ENCODE data around the gene TTLL13. TPM values are rescaled to one million over a fixed set of nuclear protein-coding genes. Genes with fewer than 3 reads are reported as not detected.

Gene TTLL13
- total RNA-seq, 4 donors from 2014 or later = 0.27 TPM; not detected in 3

DNA sequence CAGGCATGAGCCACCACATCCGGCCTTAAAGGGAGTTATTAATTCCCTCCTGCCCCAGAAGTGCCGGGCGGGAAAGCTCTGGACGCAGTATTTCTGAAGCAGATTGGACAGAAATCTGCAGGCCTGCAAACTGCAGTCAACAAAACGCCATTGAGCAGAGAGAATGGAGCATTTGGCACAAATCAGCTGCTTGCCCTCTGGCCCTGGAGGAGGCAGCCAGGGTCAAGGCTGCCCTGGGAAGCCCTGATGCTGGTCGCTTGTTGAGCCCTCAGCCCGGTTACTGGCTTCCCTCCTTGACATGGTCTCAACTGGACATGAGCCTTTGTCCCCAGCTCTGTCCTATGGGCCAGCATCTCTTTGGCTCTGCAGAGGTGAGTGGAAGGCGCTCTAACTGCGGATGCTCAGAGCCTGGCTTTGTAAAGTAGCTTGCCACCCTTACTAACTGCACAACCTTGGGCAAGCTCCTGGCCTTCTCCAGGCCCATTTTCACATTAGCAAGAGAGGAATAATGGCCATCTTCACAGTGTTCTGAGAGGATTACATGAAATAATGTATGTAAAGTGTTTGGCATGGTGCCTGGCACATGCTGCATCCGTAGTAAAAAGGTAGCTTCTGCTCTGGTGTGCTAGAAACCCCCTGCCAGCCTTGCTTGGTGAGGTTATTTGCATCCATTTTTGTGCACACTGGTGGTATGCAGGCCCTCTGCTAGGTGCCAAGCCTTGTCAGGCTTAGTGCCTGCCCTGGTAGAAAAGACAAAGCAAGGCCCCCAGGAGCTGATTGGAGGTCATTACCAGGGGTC is 44.1 kb upstream of the TTLL13 start:
- DNase-seq = no peak
- in situ Hi-C loops (cut with MboI; ENCODE audit: low pct_ligation_motif_present in 1 of 4, low pct_unique_long_range_greater_than_20kb in 1 of 4, low sequenced_read_pairs in 3 of 4) (no loop called here), intact Hi-C loops (cut with DNase I; ENCODE audit: low total_unique reads) (no loop called here)
- Histone ChIP-seq H3K36me3 (no peaks in the 10 kb centered on the region), H3K4me1 (peaks cover 18 to 41% (median 22%) of the 10 kb centered on the region in 4 donors), H3K27me3 (no peaks in the 10 kb centered on the region), H3K27ac (no peak overlapping the region), H3K9me3 (no peaks in the 10 kb centered on the region), H3K4me3 (no peak overlapping the region)
- 85% methylated on average over 9 of the region's 10 CpGs; no CpG with 5 or more reads in 1 of the 2 donors for WGBS, 2 donors (ENCODE audit: low coverage in 1 of 2)
- TF ChIP-seq EP300 (IDR thresholded peaks at IDR 0.05; ENCODE audit: low read depth) (no peak), POLR2AphosphoS5 (IDR thresholded peaks at IDR 0.05) (no peak)

GRCh38 chr15:90205886-90206285 is 43.5 kb upstream of the TTLL13 start:
- intact Hi-C loops (cut with DNase I; ENCODE audit: low total_unique reads) = no loop called here
- in situ Hi-C loops (cut with MboI; ENCODE audit: low pct_ligation_motif_present in 1 of 4, low pct_unique_long_range_greater_than_20kb in 1 of 4, low sequenced_read_pairs in 3 of 4) = no loop called here

DNA sequence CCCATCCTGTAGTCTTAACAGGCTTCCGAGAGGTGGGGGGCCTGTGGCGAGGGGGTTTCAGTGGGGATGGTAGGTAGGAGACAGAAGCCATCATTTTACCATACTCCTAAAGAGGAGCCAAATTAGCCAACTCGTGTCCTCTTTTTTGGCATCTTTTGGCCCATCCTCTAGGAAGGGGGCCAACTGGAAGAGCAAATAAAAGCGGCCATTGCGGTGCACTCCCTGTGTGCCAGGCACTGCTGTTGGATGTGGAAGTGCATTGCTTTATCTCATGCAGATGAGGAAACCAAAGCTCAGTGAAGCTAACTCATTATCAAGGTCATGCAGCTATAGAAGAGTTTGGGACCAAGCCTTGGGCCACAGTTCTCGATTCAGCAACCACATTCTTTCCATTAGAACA is 42.1 kb upstream of the TTLL13 start:
- H3K36me3 ChIP-seq = no peaks in the 10 kb centered on the region
- H3K27me3 ChIP-seq = no peaks in the 10 kb centered on the region
- TF ChIP-seq POLR2A (IDR thresholded peaks at IDR 0.05) (no peak), EP300 (IDR thresholded peaks at IDR 0.05; ENCODE audit: low read depth) (no peak), CTCF (IDR thresholded peaks at IDR 0.05) (no peak), POLR2AphosphoS5 (IDR thresholded peaks at IDR 0.05) (no peak)
- no peak overlapping the region for H3K27ac ChIP-seq
- 86 to 89% methylated on average over 5 to 6 of the region's 6 CpGs for WGBS, 2 donors (ENCODE audit: low coverage in 1 of 2)
- in situ Hi-C loops (cut with MboI; ENCODE audit: low pct_ligation_motif_present in 1 of 4, low pct_unique_long_range_greater_than_20kb in 1 of 4, low sequenced_read_pairs in 3 of 4) = no loop called here
- H3K9me3 ChIP-seq = no peaks in the 10 kb centered on the region
- no peak overlapping the region for H3K4me3 ChIP-seq
- H3K4me1 ChIP-seq = peaks cover 24 to 48% (median 27%) of the 10 kb centered on the region in 4 donors
- DNase-seq = no peak
- intact Hi-C loops (cut with DNase I; ENCODE audit: low total_unique reads) = no loop called here

More at GRCh38 chr15:90205886-90206285, 43.5 kb upstream of the TTLL13 start:
- Histone ChIP-seq H3K4me1 (peaks cover 18 to 41% (median 22%) of the 10 kb centered on the region in 4 donors), H3K4me3 (no peak overlapping the region), H3K36me3 (no peaks in the 10 kb centered on the region), H3K9me3 (no peaks in the 10 kb centered on the region), H3K27me3 (no peaks in the 10 kb centered on the region), H3K27ac (no peak overlapping the region)
- no peak for DNase-seq
- WGBS, 2 donors (ENCODE audit: low coverage in 1 of 2) = 96% methylated on average over 5 of the region's 5 CpGs; no CpG with 5 or more reads in 1 of the 2 donors
- TF ChIP-seq POLR2AphosphoS5 (IDR thresholded peaks at IDR 0.05) (no peak), POLR2A (IDR thresholded peaks at IDR 0.05) (no peak), EP300 (IDR thresholded peaks at IDR 0.05; ENCODE audit: low read depth) (no peak), CTCF (IDR thresholded peaks at IDR 0.05) (no peak)

DNA sequence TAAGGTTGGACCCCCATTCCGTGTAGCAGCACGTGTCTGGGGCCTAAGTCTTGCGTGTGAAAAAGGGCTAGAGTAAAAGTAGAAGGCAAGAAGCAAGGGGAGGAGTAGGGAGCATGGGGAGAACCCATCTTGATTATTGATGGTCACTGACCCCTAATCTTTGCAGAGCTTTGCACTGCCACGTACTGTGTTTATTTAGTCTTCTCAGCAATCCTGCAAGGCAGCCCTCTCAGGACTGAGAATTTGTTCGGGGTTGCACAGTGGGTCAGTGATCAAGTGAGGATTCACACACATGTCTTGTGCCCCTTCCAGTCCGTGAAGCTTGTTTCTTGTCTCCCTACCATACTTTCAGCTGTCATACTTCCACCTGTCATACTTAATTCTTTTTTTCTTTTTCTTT is 41.0 kb upstream of the TTLL13 start:
- H3K9me3 ChIP-seq = no peaks in the 10 kb centered on the region
- in situ Hi-C loops (cut with MboI; ENCODE audit: low pct_ligation_motif_present in 1 of 4, low pct_unique_long_range_greater_than_20kb in 1 of 4, low sequenced_read_pairs in 3 of 4) (no loop called here), intact Hi-C loops (cut with DNase I; ENCODE audit: low total_unique reads) (no loop called here)
- no peak for TF ChIP-seq POLR2A (IDR thresholded peaks at IDR 0.05)
- TF ChIP-seq CTCF (IDR thresholded peaks at IDR 0.05) = no peak
- TF ChIP-seq POLR2AphosphoS5 (IDR thresholded peaks at IDR 0.05) = no peak
- TF ChIP-seq EP300 (IDR thresholded peaks at IDR 0.05; ENCODE audit: low read depth) = no peak
- H3K36me3 ChIP-seq = no peaks in the 10 kb centered on the region
- no peak overlapping the region for H3K27ac ChIP-seq
- no peak overlapping the region for H3K4me3 ChIP-seq
- DNase-seq = no peak
- H3K27me3 ChIP-seq = no peaks in the 10 kb centered on the region
- WGBS, 2 donors (ENCODE audit: low coverage in 1 of 2) = 89 to 94% methylated on average over 4 to 6 of the region's 6 CpGs
- peaks cover 29 to 48% (median 30%) of the 10 kb centered on the region in 4 donors for H3K4me1 ChIP-seq
